AG10803 (cell line): ENCODE measurements around the gene SNAP25.

ENCODE experiments used
- DNase-seq: peaks from one replicate; pipeline ENCODE4 v3.0.0; 2010; ENCODE audit warnings: low read depth
- H3K4me3 ChIP-seq: 2 replicates; pipeline ENCODE4 v1.5.1; 2011; ENCODE audit warnings: mild to moderate bottlenecking, low read length, control low read depth
- TF ChIP-seq, protein P1 (sequence below): conservative IDR thresholded peaks from 2 replicates; pipeline ENCODE4 v1.5.1; 2011; ENCODE audit warnings: mild to moderate bottlenecking, low read length, control low read depth, inconsistent platforms

SNAP25 gene

DNA sequence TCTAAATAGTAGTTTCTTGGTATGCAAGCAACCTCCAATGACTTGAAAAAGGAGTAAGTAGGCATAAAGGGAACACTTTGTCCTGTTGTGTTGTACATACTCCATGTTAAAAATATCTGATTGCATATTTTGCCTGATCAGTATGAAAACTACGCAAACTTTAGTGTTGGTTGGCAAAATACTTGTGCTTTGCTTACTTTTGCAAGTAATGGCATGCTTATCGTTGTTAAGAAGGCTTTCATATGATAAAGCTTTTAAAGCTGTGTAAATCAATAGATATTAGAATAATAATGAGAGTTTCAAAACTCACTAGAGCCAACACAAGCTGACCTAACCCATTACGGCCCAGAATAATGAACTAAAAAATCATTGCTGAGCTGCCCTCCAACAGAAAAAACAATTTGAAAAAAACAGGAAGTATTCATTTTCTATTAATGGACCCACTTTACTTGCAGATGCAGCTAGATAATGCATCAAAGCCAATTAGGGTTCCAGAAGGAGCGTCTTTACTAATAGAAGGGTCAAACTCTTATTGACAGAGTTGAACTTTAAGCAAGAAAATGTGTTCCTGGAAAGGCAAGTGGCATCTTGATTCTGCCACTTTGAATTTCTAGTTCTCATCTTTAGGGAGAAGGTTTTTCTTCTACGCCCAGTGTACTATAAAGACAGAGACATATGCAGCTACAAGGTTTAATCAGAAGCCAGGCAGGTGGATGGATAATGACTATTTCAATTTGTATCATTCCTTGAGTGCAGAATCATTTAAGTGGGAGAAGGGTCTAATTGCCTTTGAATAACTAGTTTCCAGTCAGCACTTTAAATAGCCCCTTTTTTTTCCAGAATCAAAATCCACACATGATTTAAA lies 82.2 kb downstream of the SNAP25 start:
- TF ChIP-seq, protein P1, sequence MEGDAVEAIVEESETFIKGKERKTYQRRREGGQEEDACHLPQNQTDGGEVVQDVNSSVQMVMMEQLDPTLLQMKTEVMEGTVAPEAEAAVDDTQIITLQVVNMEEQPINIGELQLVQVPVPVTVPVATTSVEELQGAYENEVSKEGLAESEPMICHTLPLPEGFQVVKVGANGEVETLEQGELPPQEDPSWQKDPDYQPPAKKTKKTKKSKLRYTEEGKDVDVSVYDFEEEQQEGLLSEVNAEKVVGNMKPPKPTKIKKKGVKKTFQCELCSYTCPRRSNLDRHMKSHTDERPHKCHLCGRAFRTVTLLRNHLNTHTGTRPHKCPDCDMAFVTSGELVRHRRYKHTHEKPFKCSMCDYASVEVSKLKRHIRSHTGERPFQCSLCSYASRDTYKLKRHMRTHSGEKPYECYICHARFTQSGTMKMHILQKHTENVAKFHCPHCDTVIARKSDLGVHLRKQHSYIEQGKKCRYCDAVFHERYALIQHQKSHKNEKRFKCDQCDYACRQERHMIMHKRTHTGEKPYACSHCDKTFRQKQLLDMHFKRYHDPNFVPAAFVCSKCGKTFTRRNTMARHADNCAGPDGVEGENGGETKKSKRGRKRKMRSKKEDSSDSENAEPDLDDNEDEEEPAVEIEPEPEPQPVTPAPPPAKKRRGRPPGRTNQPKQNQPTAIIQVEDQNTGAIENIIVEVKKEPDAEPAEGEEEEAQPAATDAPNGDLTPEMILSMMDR, result no peak
- DNase-seq, result no peak
- no peak overlapping the region for H3K4me3 ChIP-seq

DNA sequence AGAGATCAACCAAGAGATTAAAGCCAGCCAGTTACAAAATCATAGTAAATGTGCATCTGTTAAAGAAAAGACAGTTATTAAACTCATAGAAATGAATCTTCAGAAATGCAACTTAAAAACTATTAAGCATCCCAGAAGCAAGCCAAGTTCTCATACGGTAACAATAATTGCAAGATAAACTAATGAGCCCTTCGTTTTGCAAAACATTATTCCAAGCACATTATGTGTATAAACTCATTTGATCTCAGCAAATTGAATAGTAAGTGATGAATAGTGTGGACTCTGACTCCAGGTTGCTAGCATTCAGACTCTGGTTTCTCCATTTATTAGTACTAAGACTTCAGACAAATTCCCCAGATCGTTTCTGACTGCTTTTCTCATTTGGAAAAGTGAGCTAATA lies 85.2 kb downstream of the SNAP25 start:
- H3K4me3 ChIP-seq, result no peak overlapping the region
- TF ChIP-seq, protein P1, result no peak
- no peak for DNase-seq

GRCh38 chr20:10304471-10305046 lies 85.9 kb downstream of the SNAP25 start:
- TF ChIP-seq, protein P1, result no peak
- no peak for DNase-seq

GRCh38 chr20:10306440-10307358 lies 88.1 kb downstream of the SNAP25 start:
- TF ChIP-seq, protein P1, result no peak
- H3K4me3 ChIP-seq, result no peak overlapping the region
- peak; percentile 73 for DNase-seq

More at GRCh38 chr20:10304471-10305046, 85.9 kb downstream of the SNAP25 start:
- no peak overlapping the region for H3K4me3 ChIP-seq

- TF ChIP-seq, protein P1, result no peak
- H3K4me3 ChIP-seq, result no peak overlapping the region
- no peak for DNase-seq
These were observed 88.7 kb downstream of the SNAP25 start for GRCh38 chr20:10307359-10307735.

DNA sequence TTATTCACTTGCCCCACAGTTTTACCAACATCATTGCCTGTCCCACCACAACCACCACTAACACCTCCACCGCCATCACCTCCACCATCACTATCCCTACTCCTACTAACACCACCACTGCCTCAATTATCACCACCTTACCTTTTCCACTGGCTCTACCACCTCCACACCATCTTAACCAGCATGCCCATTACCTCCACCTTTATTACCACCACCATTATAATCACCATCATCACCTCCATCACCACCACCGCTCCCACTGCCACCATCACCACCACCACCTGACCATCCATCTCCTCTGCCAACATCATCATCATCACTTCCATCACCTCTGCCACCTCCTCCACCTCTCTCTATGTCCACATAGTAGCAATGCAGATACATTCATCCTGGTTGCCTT lies 90.0 kb downstream of the SNAP25 start:
- no peak overlapping the region for H3K4me3 ChIP-seq
- no peak for DNase-seq
- TF ChIP-seq, protein P1, result no peak
